ENCODE data around the gene FKBP5.

The FKBP5 gene

DNA sequence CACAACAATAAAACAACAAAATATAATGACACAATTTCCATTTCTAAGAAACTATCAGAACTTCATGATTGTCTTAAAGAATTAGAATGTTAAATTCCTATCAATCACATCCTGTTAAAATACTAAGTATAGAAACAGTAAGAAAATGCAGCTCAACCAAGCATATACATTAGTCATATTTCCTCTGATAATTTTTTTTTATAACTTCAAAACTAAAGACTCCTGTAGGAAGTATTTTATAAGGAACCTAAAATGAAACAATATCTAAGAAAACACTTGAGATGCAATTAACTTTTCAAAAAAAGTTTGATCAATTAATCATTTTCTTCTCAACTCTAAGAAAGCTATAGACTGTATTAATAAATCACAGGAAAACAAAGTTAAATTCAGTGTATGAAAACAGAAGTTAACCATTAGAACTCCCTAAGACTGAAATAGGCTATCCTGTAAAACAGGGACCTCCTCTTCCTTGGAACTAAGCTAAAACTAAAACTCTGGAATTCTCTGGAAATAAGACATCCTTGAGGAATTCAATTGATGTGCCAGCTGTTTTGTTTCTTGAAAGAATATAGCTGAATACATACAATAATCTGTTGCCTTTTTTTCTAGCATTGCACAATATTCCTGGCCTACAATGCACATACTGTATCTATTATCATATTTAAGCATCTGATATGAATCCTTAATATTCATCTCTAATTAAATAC, 19.8 kb downstream of the FKBP5 start:
- Histone ChIP-seq H3K4me3 (ENCODE audit: low read length in 2 of 2) (no peak overlapping the region), H2BK120ac (ENCODE audit: low read depth, low read length) (no peak overlapping the region), H4K91ac (ENCODE audit: low read depth, low read length, poor library complexity) (no peak overlapping the region), H3K18ac (ENCODE audit: low read length) (no peak overlapping the region), H3K27me3 (ENCODE audit: control insufficient read depth in 3 of 3, insufficient read depth in 3 of 3, low read depth in 1 of 3, low read length in 3 of 3) (no peaks in the 10 kb centered on the region), H3K9ac (ENCODE audit: low read depth, low read length, poor library complexity) (no peak overlapping the region), H2BK12ac (ENCODE audit: low read length) (no peak overlapping the region), H4K8ac (ENCODE audit: low read depth, low read length) (no peak overlapping the region), H3K4me2 (ENCODE audit: insufficient read depth, low read length, poor library complexity, severe bottlenecking) (no peak overlapping the region), H2BK15ac (ENCODE audit: low read length) (no peak overlapping the region), H3K9me3 (replicated peaks in 1 of 2; ENCODE audit: control insufficient read depth in 2 of 2, insufficient read depth in 1 of 2, low read depth in 1 of 2, low read length in 2 of 2) (peaks cover 0 to 6% of the 10 kb centered on the region in 2 donors), H2AK5ac (ENCODE audit: low read depth, low read length) (no peak overlapping the region), H2BK5ac (ENCODE audit: low read length) (no peak overlapping the region), H3K4me1 (ENCODE audit: control insufficient read depth in 2 of 2, insufficient read depth in 1 of 2, low read depth in 1 of 2, low read length in 2 of 2) (peaks cover 0 to 8% of the 10 kb centered on the region in 2 donors), H3K36me3 (replicated peaks in 1 of 2; ENCODE audit: control insufficient read depth in 2 of 2, insufficient read depth in 2 of 2, low read length in 2 of 2) (peaks cover 0 to 26% of the 10 kb centered on the region in 2 donors), H3K79me1 (ENCODE audit: low read depth, low read length) (no peaks in the 10 kb centered on the region), H3K27ac (replicated peaks; ENCODE audit: low read length) (no peak overlapping the region), H3K14ac (ENCODE audit: low read length) (no peak overlapping the region), H2AFZ (ENCODE audit: low read length) (no peak overlapping the region), H3K23ac (ENCODE audit: low read depth, low read length, poor library complexity) (no peak overlapping the region), H3K4ac (ENCODE audit: low read length) (no peak overlapping the region)
- DNase-seq (ENCODE audit: low spot score) = no peak

DNA sequence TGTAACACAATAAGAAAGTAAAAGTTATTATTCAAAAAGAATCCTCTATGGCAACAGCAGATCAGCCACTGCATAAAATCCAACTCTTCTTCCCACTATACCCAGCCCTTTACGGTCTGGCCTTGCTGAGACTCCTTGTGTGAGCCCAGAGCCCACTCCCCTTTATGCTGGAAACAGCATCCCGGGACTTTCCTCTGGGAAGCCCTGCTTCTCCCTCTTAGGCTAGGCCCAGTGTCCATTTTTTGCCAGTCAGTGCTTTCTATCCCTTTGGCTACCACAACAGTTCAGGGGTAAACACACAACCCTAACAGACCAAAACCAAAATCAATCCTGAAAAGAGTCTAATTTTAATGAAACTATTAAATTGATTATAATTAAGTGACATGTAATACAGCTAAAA, 20.6 kb downstream of the FKBP5 start:
- Histone ChIP-seq H4K91ac (ENCODE audit: low read depth, low read length, poor library complexity) (no peak overlapping the region), H2BK5ac (ENCODE audit: low read length) (no peak overlapping the region), H3K18ac (ENCODE audit: low read length) (no peak overlapping the region), H3K27ac (replicated peaks; ENCODE audit: low read length) (no peak overlapping the region), H3K4me2 (ENCODE audit: insufficient read depth, low read length, poor library complexity, severe bottlenecking) (no peak overlapping the region), H2AK5ac (ENCODE audit: low read depth, low read length) (no peak overlapping the region), H3K9me3 (replicated peaks in 1 of 2; ENCODE audit: control insufficient read depth in 2 of 2, insufficient read depth in 1 of 2, low read depth in 1 of 2, low read length in 2 of 2) (peaks cover 0 to 6% of the 10 kb centered on the region in 2 donors), H3K4ac (ENCODE audit: low read length) (no peak overlapping the region), H3K36me3 (replicated peaks in 1 of 2; ENCODE audit: control insufficient read depth in 2 of 2, insufficient read depth in 2 of 2, low read length in 2 of 2) (peaks cover 0 to 23% of the 10 kb centered on the region in 2 donors), H3K9ac (ENCODE audit: low read depth, low read length, poor library complexity) (no peak overlapping the region), H2AFZ (ENCODE audit: low read length) (no peak overlapping the region), H3K14ac (ENCODE audit: low read length) (no peak overlapping the region), H3K23ac (ENCODE audit: low read depth, low read length, poor library complexity) (no peak overlapping the region), H3K4me3 (ENCODE audit: low read length in 2 of 2) (no peak overlapping the region), H2BK120ac (ENCODE audit: low read depth, low read length) (no peak overlapping the region), H2BK12ac (ENCODE audit: low read length) (no peak overlapping the region), H3K4me1 (ENCODE audit: control insufficient read depth in 2 of 2, insufficient read depth in 1 of 2, low read depth in 1 of 2, low read length in 2 of 2) (peaks cover 2 to 16% of the 10 kb centered on the region in 2 donors), H4K8ac (ENCODE audit: low read depth, low read length) (no peak overlapping the region), H2BK15ac (ENCODE audit: low read length) (no peak overlapping the region), H3K79me1 (ENCODE audit: low read depth, low read length) (no peaks in the 10 kb centered on the region), H3K27me3 (ENCODE audit: control insufficient read depth in 3 of 3, insufficient read depth in 3 of 3, low read depth in 1 of 3, low read length in 3 of 3) (no peaks in the 10 kb centered on the region)
- no peak for DNase-seq (ENCODE audit: low spot score)
- no CpG with 5 or more reads among the region's 2 CpGs for WGBS, 2 donors (ENCODE audit: extremely low coverage in 2 of 2, insufficient read length in 2 of 2, insufficient replicate concordance in 1 of 2)

DNA sequence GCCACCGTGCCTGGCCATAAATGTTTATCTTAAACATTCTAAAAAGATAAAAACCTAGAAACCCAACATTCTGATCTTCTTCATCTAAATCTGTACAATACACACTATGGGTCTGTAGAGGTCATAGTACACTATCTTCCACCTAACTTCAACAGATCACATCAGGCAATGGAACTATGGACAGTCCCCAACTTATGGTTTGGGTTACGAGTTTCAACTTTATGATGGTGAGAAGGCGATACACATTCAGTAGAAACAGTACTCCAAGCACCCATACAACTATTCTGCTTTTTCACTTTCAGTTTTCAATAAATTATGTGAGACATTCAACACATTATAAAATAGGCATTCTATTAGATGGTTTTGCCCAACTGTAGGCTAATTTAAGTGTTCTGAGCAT, 23.1 kb downstream of the FKBP5 start:
- Histone ChIP-seq H3K4me1 (ENCODE audit: control insufficient read depth in 2 of 2, insufficient read depth in 1 of 2, low read depth in 1 of 2, low read length in 2 of 2) (peaks cover 4 to 21% of the 10 kb centered on the region in 2 donors), H3K23ac (ENCODE audit: low read depth, low read length, poor library complexity) (no peak overlapping the region), H4K91ac (ENCODE audit: low read depth, low read length, poor library complexity) (no peak overlapping the region), H3K9ac (ENCODE audit: low read depth, low read length, poor library complexity) (no peak overlapping the region), H3K18ac (ENCODE audit: low read length) (no peak overlapping the region), H2BK120ac (ENCODE audit: low read depth, low read length) (no peak overlapping the region), H3K36me3 (replicated peaks in 1 of 2; ENCODE audit: control insufficient read depth in 2 of 2, insufficient read depth in 2 of 2, low read length in 2 of 2) (peaks cover 0 to 9% of the 10 kb centered on the region in 2 donors), H4K8ac (ENCODE audit: low read depth, low read length) (no peak overlapping the region), H3K27ac (replicated peaks; ENCODE audit: low read length) (no peak overlapping the region), H3K14ac (ENCODE audit: low read length) (no peak overlapping the region), H2AFZ (ENCODE audit: low read length) (no peak overlapping the region), H3K9me3 (replicated peaks in 1 of 2; ENCODE audit: control insufficient read depth in 2 of 2, insufficient read depth in 1 of 2, low read depth in 1 of 2, low read length in 2 of 2) (peaks cover 0 to 2% of the 10 kb centered on the region in 2 donors), H3K27me3 (ENCODE audit: control insufficient read depth in 3 of 3, insufficient read depth in 3 of 3, low read depth in 1 of 3, low read length in 3 of 3) (no peaks in the 10 kb centered on the region), H2AK5ac (ENCODE audit: low read depth, low read length) (no peak overlapping the region), H3K4me3 (ENCODE audit: low read length in 2 of 2) (no peak overlapping the region), H3K4me2 (ENCODE audit: insufficient read depth, low read length, poor library complexity, severe bottlenecking) (no peak overlapping the region), H2BK12ac (ENCODE audit: low read length) (no peak overlapping the region), H2BK5ac (ENCODE audit: low read length) (no peak overlapping the region), H2BK15ac (ENCODE audit: low read length) (no peak overlapping the region), H3K4ac (ENCODE audit: low read length) (no peak overlapping the region), H3K79me1 (ENCODE audit: low read depth, low read length) (no peaks in the 10 kb centered on the region)
- no peak for DNase-seq (ENCODE audit: low spot score)
- WGBS, 2 donors (ENCODE audit: extremely low coverage in 2 of 2, insufficient read length in 2 of 2, insufficient replicate concordance in 1 of 2) = no CpG with 5 or more reads among the region's 3 CpGs

DNA sequence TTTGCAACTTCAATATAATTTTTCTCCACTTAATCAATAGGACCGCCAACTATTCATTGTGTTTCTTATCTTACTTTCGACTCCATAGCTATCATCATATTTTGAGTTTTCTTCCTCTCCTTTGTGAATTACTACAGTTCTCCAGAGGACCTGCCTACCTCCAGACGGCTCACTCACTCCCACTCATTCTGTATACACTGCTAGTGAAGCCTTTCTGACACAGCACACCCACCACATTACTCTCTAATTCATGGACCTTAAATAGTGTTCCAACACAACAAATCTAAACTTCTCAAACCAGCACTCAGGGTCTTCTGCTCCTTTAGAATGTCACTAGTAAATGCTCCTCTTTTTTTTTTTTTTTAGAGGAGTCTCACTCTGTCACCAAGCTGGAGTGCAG, 23.8 kb downstream of the FKBP5 start:
- Histone ChIP-seq H3K36me3 (replicated peaks in 1 of 2; ENCODE audit: control insufficient read depth in 2 of 2, insufficient read depth in 2 of 2, low read length in 2 of 2) (peaks cover 0 to 8% of the 10 kb centered on the region in 2 donors), H3K18ac (ENCODE audit: low read length) (no peak overlapping the region), H2BK12ac (ENCODE audit: low read length) (no peak overlapping the region), H2AK5ac (ENCODE audit: low read depth, low read length) (no peak overlapping the region), H2AFZ (ENCODE audit: low read length) (no peak overlapping the region), H3K27ac (replicated peaks; ENCODE audit: low read length) (no peak overlapping the region), H3K9me3 (replicated peaks in 1 of 2; ENCODE audit: control insufficient read depth in 2 of 2, insufficient read depth in 1 of 2, low read depth in 1 of 2, low read length in 2 of 2) (peaks cover 0 to 2% of the 10 kb centered on the region in 2 donors), H4K8ac (ENCODE audit: low read depth, low read length) (no peak overlapping the region), H3K4ac (ENCODE audit: low read length) (no peak overlapping the region), H4K91ac (ENCODE audit: low read depth, low read length, poor library complexity) (no peak overlapping the region), H3K23ac (ENCODE audit: low read depth, low read length, poor library complexity) (no peak overlapping the region), H3K14ac (ENCODE audit: low read length) (no peak overlapping the region), H3K4me1 (ENCODE audit: control insufficient read depth in 2 of 2, insufficient read depth in 1 of 2, low read depth in 1 of 2, low read length in 2 of 2) (peaks cover 4 to 21% of the 10 kb centered on the region in 2 donors), H3K79me1 (ENCODE audit: low read depth, low read length) (no peaks in the 10 kb centered on the region), H2BK15ac (ENCODE audit: low read length) (no peak overlapping the region), H3K9ac (ENCODE audit: low read depth, low read length, poor library complexity) (no peak overlapping the region), H3K4me2 (ENCODE audit: insufficient read depth, low read length, poor library complexity, severe bottlenecking) (no peak overlapping the region), H3K4me3 (ENCODE audit: low read length in 2 of 2) (no peak overlapping the region), H3K27me3 (ENCODE audit: control insufficient read depth in 3 of 3, insufficient read depth in 3 of 3, low read depth in 1 of 3, low read length in 3 of 3) (no peaks in the 10 kb centered on the region), H2BK5ac (ENCODE audit: low read length) (no peak overlapping the region), H2BK120ac (ENCODE audit: low read depth, low read length) (no peak overlapping the region)
- DNase-seq (ENCODE audit: low spot score) = no peak
- no CpG with 5 or more reads among the region's 3 CpGs for WGBS, 2 donors (ENCODE audit: extremely low coverage in 2 of 2, insufficient read length in 2 of 2, insufficient replicate concordance in 1 of 2)

Data from neuronal stem cell (in vitro differentiated cells).